GM12873 (cell line): ENCODE results near the gene ANKMY1.

Experiments
- CTCF ChIP-seq: IDR thresholded peaks from 2 replicates; pipeline ENCODE4 v1.5.1; 2012; ENCODE audit warnings: low read depth, mild to moderate bottlenecking, moderate library complexity, low read length, control low read depth; ENCODE audit not compliant: insufficient read depth; ENCODE audit errors: missing control alignments

The ANKMY1 gene

GRCh38 chr2:240434728-240435456 is 122.9 kb downstream of the ANKMY1 start:
- no peak for TF ChIP-seq CTCF

GRCh38 chr2:240433973-240434727 is 123.6 kb downstream of the ANKMY1 start:
- TF ChIP-seq CTCF: no peak

- no peak for TF ChIP-seq CTCF
Measured at GRCh38 chr2:240432820-240433801, 124.7 kb downstream of the ANKMY1 start.

- TF ChIP-seq CTCF: no peak
Measured at GRCh38 chr2:240432430-240432819, 125.4 kb downstream of the ANKMY1 start.

GRCh38 chr2:240431661-240432424 is 125.9 kb downstream of the ANKMY1 start:
- no peak for TF ChIP-seq CTCF

GRCh38 chr2:240431271-240431660 is 126.5 kb downstream of the ANKMY1 start:
- no peak for TF ChIP-seq CTCF
